HG02798 (cell line): ENCODE results near the gene LRRC32.

Experiments
- ATAC-seq: cut with Tn5 transposase; IDR thresholded peaks from one replicate; pipeline ENCODE4 v1.9.1; 2021; ENCODE audit warnings: mild to moderate bottlenecking; ENCODE audit not compliant: unreplicated experiment, poor library complexity

Gene LRRC32

DNA sequence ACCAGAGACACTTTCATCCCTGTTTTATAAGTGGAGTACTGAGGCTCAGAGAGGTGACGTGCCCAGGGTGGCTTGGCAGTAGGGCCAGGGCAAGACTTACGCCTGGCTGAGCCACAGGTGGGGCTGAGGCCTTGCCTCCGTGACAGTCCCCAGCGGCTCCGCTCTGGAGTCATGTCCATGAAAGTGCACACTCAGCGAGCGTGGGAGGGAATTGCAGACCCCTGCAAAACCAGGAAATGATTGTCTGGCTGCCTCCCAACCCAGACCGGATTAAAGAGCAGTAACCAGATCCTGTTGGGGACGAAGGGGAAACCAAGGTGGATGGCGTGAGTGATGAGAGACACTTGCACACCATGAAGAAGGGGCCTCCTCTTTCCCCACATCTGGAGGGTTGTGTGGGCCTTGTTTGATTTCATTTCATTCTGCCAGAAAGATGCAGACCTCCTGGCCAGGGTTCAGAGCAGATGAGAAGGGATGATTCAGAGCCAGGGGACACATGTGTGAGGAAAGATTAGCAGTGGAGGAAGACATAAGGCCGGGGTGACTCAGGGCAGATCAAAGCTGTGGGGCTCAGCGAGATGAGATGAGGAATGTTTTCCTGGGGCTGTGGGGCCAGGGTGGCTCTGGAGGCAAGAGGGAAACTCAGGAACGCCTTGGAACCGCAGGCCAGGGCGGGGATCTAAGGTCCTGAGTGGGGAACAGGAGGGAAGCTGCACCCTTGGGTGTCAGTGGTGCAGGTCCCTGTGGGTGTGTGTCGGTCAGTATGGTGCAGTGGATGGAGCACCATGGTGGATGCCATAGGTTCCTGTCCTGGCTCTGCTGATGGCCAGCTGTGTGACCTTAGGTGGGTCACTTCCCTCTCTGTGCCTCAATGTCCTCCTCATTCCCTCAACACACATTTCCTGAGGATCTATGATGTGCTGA is 29.9 kb upstream of the LRRC32 start:
- no peak for ATAC-seq

DNA sequence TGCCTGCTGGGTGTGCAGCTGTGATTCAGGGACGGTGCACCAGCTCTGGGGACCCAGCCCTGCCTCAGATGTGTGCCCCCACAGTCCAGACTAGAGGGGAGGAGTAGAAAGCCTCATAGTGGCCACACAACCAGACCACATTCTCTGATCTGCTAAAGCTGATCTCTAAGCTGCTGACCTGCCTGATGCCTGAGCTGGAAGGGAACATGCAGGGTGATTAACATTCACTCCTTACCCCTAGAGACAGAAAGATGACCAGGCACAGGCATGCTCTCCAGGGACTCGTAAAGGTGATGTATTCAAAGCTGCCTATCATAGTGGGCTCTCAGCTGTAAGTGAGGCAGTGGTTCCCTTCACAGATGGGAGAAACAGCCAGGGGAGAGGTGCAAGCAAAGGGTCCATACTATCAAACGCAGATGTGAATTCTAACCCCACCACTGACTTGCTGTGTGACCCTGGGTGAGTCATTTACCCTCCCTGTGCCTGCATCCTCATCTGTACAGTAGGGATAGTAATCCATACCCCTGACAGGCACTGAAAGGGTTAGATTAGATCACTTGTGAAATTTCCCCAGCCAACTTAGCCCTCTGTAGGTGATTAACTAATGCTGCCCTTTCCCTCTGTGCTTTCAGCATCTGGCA is 29.0 kb upstream of the LRRC32 start:
- ATAC-seq, result no peak

DNA sequence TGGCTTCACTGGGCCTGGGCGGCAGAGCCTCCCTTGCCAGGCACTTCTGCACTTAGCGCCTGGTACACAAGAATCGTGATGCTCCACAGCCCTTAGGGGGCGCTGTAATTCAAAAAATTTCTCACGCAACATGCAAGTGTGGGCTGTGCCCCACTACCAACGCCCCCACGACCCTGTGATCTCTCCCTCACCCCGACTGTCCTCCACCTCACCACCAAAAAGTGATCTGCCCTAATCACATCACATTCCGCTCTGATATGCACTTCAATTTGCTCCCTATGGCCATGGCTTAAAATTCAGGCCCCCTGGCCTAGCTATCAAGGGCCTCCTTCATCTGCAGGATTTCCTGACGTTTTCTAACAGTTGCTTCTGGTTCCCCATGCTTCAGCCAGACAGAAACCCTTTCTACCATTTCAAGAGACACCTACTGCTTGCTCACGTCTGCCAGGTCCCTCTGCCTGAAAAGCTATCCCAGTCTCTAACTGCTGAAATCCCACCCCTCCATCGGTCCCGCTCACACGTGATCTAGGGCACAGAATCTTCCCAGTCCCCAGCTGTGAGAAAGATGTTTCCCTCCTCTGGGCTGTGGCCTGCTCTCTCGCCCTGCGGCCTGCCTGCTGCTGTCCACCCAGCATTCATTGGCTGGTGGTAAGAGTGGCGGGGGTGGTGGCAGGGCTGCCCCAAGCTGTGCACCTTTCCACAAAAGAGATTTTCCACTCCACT is 27.9 kb upstream of the LRRC32 start:
- ATAC-seq, result no peak

DNA sequence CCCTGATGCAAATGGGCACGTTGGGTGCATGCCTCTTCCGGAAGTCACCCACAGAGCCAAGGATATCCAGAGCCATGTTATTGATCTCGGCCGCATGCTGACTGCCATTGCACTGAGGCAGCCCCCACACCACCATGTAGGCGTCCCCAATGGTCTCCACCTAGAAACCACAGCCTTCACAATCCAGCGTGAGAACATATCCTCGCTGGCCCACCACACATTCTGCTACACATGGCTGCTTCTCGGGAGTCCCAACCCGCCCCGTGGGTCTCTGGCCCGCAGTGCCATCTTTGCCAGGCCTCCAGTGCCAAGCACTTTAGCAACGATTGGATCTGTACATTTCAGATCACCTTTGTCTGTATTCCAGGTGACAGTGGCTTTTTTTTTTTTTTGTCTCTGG is 26.2 kb upstream of the LRRC32 start:
- no peak for ATAC-seq

DNA sequence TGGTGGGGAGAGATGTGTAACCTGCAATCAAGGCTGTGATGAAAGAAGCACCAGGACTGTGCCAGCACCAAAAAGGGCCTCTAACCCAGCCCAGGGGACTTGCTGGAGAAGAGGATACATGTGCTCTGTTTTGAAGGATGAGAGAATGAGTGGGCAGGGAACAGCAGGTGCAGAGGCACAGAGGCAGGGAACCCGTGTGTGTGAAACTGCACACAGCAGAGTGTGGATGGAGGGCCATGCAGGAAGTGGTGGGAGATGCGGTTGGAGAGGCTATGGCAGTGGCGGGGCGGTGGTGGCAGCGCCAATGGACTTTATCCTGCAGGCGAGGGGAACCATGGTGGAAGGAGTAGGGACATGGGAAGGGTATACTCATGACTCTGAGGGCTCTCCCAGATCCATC is 25.2 kb upstream of the LRRC32 start:
- ATAC-seq, result no peak

DNA sequence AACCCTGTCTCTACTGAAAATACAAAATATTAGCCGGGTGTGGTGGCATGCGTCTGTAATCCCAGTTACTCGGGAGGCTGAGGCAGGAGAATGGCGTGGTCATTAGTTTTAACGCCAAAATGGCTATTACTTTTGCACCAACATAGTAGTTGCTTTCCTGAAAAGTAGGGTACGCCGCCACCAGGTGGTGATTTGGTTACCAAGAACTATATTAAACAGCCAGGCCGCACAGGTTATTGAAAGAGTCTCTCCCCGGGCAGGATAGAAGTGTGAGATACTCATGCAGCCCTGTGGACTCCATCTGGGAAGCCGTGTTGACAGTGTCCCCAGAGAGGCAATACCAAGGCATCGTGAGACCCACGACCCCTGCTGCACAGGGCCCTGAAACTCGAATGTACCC is 24.6 kb upstream of the LRRC32 start:
- no peak for ATAC-seq

DNA sequence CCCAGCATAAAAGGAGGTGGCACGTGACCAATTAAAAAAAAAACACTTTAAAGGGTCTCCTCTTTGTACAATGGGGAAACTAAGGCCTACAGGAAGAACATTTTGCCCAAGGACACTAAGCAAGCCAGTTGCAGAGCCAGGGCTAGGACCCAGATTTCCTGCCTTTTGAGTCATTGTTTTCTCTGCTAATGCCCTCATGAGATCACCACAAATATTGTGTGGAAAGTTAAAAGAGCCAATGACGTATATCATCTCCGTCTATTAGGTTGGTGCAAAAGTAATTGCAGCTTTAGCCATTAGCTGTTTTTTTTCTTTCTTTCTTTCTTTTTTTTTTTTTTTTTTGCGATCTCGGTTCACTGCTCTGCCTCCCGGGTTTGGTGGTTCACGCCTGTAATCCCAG is 24.1 kb upstream of the LRRC32 start:
- no peak for ATAC-seq

DNA sequence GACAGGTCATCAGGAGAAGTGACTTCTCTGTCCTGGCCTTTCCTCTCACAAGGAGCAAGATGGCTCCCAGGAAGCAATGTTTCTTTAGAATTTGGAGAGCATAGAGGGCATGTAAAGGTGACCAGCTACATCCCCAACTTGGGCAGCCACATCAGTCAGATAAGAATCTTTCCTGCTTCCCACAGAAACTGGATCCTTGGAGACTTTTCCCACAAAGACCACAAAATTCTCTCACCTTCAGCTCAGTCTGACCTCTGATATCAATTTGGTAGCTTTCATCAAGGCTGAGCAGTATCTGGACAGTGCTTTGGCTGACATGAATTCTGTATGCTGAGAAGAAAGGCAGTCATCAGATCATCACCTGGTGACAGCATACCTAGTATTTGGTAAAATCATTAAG is 23.3 kb upstream of the LRRC32 start:
- ATAC-seq, result no peak

DNA sequence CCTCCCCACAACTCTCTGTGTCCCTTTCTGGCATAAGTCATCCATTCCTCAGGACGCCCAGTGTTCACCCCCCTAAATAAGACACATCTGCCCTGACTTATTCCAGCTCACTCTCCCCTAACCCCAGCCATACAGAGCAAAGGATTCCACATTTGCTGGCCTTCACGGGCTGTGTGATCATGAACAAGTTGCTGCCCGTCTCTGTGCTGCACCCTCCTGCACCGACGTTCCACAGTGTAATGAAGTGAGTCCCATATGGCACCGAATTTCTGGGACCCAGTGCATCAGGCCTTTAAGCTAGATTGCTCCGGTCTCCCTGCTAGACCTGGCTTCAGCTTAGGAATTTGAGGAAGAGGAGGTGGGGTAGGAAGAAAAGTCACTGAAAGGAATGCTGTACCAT is 22.4 kb upstream of the LRRC32 start:
- ATAC-seq, result no peak

DNA sequence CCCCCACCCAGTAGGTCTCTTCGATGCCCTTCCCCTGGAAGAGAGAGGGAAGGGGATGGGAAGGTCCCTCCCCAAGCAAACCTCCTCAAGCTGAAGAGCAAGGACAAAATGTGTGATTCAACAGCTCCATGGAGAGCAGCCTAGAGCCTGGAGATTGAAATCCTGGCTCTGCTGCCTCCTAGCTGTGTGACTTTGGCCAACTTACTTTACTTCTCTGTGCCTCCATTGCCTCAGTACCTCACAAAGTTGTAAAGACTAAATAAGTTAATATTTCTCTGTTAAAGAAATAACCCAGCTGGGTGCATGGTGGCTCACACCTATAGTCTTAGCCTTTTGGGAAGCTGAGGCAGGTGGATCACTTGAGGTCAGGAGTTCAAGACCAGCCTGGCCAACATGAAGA is 21.1 kb upstream of the LRRC32 start:
- no peak for ATAC-seq

DNA sequence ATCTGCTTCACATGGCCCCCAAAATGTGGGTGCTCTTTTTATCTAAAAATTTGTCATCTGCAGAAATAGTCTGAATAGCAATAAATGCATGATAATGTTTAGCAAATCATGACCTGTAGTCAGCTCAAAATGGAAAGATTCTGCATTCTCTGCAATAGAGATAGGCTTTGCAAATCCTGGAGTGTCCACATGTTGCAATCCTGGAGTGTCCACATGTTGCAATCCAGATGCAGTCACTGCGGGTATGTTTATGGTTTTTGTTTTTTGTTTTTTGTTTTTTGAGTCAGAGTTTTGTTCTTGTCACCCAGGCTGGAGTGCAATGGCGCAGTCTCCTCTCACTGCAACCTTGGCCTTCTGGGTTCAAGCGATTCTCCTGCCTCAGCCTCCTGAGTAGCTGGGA is 20.2 kb upstream of the LRRC32 start:
- no peak for ATAC-seq

DNA sequence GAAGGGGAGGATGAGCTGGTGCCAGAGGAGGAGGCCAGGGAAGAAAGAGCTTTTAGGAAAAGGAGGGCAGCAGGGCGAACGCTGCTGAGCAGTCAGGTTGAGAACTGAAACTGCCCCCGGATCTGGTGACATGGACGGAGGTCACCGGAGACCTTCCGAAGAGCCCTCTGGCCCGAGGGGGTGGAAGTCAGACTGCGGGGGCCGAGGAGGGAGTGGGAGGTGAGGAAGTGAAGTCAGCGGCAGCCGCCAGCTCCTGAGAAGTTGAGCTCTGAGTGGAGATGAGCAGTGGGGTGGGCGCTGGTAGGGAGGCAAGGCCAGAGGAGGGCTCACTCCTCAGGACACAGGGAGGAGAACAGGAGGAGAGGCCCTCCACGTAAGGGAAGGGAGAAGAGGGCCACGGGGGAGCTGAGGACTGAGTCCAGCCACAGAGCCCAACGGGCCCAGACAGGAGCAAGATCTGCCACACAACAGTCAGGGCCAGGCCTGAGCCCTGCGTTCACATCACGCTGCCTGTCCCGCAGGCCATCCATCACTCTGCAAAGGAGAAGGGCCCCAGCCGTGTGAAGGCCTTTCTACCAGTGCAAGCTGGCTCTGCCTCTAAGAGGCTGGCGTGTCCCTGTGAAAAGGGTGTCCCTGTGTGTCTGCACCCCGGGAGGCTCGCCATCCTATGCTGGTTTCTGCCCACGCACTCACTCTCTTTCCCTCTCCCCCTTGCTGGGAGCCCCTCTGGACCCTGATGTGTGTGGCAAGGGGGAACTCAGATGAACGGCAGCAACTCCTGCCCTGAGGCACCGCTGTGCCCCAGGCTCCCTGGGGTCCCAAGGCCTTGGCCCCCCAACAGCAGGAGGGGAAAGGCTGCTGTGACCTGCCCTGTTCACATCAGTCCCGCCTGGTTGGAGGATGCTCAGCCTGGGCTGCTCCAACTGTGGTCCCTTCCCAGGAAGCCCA is 19.0 kb upstream of the LRRC32 start:
- ATAC-seq, result no peak

DNA sequence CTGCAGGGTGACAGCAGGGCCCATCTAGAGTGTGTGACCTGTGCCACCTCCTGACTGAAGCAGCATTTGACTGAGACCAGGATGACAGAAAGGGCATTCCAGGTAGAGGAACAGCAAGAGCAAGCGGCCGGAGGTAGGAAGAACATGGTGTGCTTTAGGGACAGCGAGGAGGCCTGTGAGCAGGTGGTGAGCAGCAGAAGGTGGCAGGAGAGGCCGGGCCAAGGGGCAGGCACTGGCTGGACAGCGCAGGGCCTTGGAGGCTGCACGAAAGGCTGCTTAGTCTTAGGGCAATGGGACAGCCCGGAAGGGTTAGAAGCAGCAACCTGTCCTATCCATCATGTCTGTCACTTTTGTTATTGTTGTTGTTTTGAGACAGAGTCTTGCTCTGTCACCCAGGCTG is 17.6 kb upstream of the LRRC32 start:
- ATAC-seq, result no peak

DNA sequence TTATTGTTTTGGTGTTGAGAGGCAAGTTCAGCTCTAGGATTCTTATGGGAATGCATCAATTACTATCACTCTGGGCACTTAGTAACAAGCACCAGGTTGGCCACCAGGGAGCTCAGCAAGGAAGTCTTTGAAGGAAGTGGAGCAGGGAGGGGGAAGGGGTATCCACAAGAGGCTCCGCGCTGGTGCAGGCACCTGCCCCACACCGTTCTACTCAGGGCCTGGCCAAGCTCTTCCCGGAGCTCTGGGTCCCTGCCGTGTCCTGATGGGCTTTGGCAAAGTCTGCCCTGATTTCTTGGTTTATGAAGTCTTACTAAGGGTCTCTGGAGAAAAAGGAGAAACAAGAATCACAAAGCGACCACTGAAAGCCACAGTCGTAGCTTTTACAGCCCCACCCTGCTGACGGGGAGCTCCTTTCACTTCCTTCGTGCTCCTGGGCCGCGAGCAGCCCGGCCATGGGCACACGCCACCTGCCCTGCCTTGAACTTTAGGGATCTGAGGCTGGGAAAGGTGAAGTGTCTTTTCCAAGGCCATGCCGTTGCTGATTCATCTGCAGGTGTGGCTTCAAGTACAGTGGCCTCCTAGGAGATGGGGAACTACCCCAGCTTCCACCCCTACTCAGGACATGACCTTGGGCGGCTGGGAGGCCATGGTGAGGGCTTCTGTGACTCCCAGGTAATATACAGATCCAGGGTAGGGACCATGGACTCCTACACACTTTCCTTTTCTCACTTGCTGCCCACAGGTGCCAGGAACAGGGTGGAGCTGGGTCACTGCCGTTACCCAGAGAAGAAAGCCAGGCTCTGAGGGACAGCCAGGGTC is 15.9 kb upstream of the LRRC32 start:
- no peak for ATAC-seq

DNA sequence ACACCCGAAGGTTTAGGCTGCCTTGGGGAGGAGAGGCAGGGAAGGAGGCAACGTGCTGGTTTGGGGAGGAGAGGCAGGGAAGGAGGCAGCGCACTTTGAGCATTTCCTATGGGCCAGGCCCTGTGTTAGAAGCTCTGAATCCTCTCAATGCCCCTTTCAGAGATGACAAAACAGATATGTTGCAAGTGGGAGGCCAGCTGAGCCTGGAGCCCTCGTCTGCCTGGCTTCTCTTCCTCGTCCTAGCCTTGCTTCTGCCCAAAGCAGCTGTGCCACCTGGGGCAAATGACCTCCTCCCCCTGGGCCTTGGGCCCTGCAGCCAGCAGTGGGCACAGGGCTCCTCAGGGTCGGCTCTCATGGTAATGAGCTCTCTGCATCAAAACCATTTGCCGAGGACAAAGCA is 15.3 kb upstream of the LRRC32 start:
- no peak for ATAC-seq

DNA sequence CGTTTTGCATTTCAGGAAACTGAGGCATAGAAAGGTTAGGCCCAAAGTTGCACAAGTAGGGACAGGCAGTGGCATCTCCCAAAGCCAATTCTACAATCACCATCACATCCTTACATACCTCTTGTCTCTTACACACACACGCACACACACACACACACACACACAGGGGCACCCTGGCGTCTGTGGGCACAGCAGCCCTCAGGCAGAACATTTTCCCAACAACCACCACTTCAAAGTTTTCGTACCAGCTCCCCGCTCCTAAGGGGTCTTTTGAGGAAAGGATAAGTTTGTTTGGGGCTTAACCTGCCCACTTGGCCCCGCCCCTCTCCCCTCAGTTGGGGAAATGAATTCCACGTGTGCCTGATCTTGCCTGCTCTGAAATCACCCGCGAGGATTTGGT is 14.7 kb upstream of the LRRC32 start:
- no peak for ATAC-seq

DNA sequence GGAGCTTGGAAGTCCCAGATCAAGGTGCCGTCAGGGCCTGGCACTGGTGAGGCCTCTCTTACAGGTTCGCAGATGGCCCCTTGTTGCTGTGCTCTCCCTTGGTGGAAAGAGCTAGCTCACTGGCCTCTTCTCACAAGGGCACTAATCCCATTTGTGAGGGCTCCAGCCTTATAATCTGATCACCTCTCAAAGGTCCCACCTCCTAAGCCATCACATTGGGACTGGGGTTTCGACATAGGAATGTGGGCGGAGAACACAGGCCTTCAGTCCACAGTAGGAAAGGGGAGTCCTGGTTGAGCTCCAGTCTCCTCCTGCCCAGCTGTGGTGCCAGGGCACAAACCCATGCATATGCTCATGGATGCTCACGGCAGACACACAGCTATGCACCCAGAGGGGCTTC is 14.0 kb upstream of the LRRC32 start:
- ATAC-seq, result no peak

DNA sequence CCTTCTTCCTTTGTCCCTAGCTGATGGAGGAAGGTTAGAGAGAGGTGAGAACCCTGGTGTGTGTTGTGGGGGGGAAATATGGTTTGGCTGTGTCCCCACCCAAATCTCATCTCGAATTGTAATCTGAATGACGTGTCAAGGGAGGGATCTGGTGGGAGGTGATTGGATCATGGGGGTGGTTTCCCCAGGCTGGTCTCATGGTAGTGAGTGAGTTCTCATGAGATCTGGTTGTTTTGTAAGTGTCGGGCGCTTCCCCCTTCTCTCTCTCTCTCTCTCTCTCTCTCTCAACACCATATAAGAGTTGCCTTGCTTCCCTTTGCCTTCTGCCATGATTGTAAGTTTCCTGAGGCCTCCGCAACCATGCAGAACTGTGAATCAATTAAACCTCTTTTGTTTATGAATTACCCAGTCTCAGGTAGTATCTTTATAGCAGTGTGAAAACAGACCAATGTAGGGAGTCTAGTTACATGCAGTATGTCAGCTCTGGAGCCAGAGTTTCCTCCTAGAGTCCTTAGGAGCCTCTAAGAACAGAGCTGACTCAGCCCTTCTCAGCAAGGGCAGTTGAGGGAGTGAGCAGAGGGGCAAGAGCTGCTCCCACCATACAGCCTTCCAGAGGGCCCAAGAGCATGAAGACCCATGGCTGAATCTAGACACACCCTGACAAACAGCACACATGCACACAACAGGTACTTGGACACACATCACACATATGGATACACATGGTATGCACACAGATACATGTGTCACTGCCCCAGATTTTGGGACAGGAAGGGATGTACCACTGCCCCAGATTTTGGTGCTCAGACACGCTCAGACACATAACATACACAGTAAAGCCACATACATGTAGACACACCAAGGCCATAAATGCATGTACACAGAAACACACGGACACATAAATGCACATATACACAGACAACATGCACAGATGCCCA is 12.9 kb upstream of the LRRC32 start:
- ATAC-seq, result no peak
